Adipose tissue (tissue), 3 donors: ENCODE data around the gene PDE1C. TPM values are rescaled to one million over a fixed set of nuclear protein-coding genes. Genes with fewer than 3 reads are reported as not detected.

Experiments
- H3K27ac ChIP-seq: one replicate; pipeline ENCODE4 v1.5.1; 2013; ENCODE audit warnings: low read depth, low read length
- WGBS, 3 donors: extraction: QIAGEN DNeasy Blood & Tissue Kit; methylation state at CpG; one replicate each; pipeline ENCODE4 v1.1.7; 2013; 5-methylcytosine and 5-hydroxymethylcytosine counted together
- polyA plus RNA-seq, 3 donors: library from polyadenylated mRNA; stranded (reverse); fragments of 200-250 nt; gene quantifications; one replicate each; pipeline ENCODE4 v1.2.3, GENCODE V29; 2013
- donor health status: healthy with polysubstance abuse.
- donor health status: Bipolar disorder and iron deficiency.
- donor health status: healthy.

The PDE1C gene
- polyA plus RNA-seq, 3 donors = 0.32 to 3.1 (median 1.0) TPM

- WGBS, 3 donors = 73 to 92% (median 89%) methylated on average over 5 of the region's 5 CpGs
- H3K27ac ChIP-seq = no peak overlapping the region
Measured at GRCh38 chr7:32051128-32051527, 19.1 kb downstream of the PDE1C start.

GRCh38 chr7:32049599-32049998 is 20.6 kb downstream of the PDE1C start:
- no peak overlapping the region for H3K27ac ChIP-seq
- 63 to 76% (median 64%) methylated on average over 3 of the region's 3 CpGs for WGBS, 3 donors

GRCh38 chr7:32048970-32049491 is 21.2 kb downstream of the PDE1C start:
- no peak overlapping the region for H3K27ac ChIP-seq
- 6 to 16% (median 14%) methylated on average over 3 of the region's 3 CpGs for WGBS, 3 donors

- no peak overlapping the region for H3K27ac ChIP-seq
Measured at GRCh38 chr7:32047801-32048200, 22.4 kb downstream of the PDE1C start.

- WGBS, 3 donors = 62 to 83% (median 72%) methylated on average over 3 of the region's 3 CpGs
- H3K27ac ChIP-seq = no peak overlapping the region
Measured at GRCh38 chr7:32047075-32047474, 23.1 kb downstream of the PDE1C start.

GRCh38 chr7:32045228-32045627 is 25.0 kb downstream of the PDE1C start:
- H3K27ac ChIP-seq = no peak overlapping the region

- no peak overlapping the region for H3K27ac ChIP-seq
- 75 to 92% (median 77%) methylated on average over 3 of the region's 3 CpGs for WGBS, 3 donors
Measured at GRCh38 chr7:32044739-32045138, 25.5 kb downstream of the PDE1C start.

- 71 to 80% (median 73%) methylated on average over 3 of the region's 3 CpGs for WGBS, 3 donors
- H3K27ac ChIP-seq = no peak overlapping the region
Measured at GRCh38 chr7:32043688-32044087, 26.5 kb downstream of the PDE1C start.

GRCh38 chr7:32042900-32043299 is 27.3 kb downstream of the PDE1C start:
- H3K27ac ChIP-seq = no peak overlapping the region
- 81 to 89% (median 88%) methylated on average over 5 of the region's 5 CpGs for WGBS, 3 donors

- 66 to 84% (median 74%) methylated on average over 6 of the region's 6 CpGs for WGBS, 3 donors
- no peak overlapping the region for H3K27ac ChIP-seq
Measured at GRCh38 chr7:32039000-32039756, 31.0 kb downstream of the PDE1C start.

GRCh38 chr7:32037650-32038198 is 32.5 kb downstream of the PDE1C start:
- no peak overlapping the region for H3K27ac ChIP-seq

GRCh38 chr7:32036557-32036956 is 33.6 kb downstream of the PDE1C start:
- WGBS, 3 donors = 49 to 77% (median 53%) methylated on average over 2 of the region's 2 CpGs

GRCh38 chr7:32034052-32034451 is 36.2 kb downstream of the PDE1C start:
- 47 to 93% (median 85%) methylated on average over 2 of the region's 2 CpGs for WGBS, 3 donors
- no peak overlapping the region for H3K27ac ChIP-seq

More at GRCh38 chr7:32036557-32036956, 33.6 kb downstream of the PDE1C start:
- H3K27ac ChIP-seq = no peak overlapping the region

GRCh38 chr7:32033006-32033405 is 37.2 kb downstream of the PDE1C start:
- no peak overlapping the region for H3K27ac ChIP-seq
- 81 to 94% (median 91%) methylated on average over 3 of the region's 3 CpGs for WGBS, 3 donors

- WGBS, 3 donors = 85 to 90% (median 85%) methylated on average over 4 of the region's 4 CpGs
- H3K27ac ChIP-seq = no peak overlapping the region
Measured at GRCh38 chr7:32032211-32032610, 38.0 kb downstream of the PDE1C start.

- H3K27ac ChIP-seq = no peak overlapping the region
- 58 to 86% (median 69%) methylated on average over 3 of the region's 3 CpGs for WGBS, 3 donors
Measured at GRCh38 chr7:32030904-32031692, 39.1 kb downstream of the PDE1C start.

- H3K27ac ChIP-seq = no peak overlapping the region
- 96% methylated on average over 5 of the region's 5 CpGs for WGBS, 3 donors
Measured at GRCh38 chr7:32026083-32026425, 44.2 kb downstream of the PDE1C start.

- WGBS, 3 donors = 77 to 85% (median 81%) methylated on average over 6 of the region's 6 CpGs
Measured at GRCh38 chr7:32025381-32026082, 44.7 kb downstream of the PDE1C start.

GRCh38 chr7:32023376-32023775 is 46.8 kb downstream of the PDE1C start:
- 81 to 88% (median 85%) methylated on average over 6 of the region's 6 CpGs for WGBS, 3 donors
- H3K27ac ChIP-seq = no peak overlapping the region

More at GRCh38 chr7:32025381-32026082, 44.7 kb downstream of the PDE1C start:
- no peak overlapping the region for H3K27ac ChIP-seq
